CD8-positive, alpha-beta memory T cell (primary cell): ENCODE data around the gene POLR3A. TPM values are rescaled to one million over a fixed set of nuclear protein-coding genes. Genes with fewer than 3 reads are reported as not detected.

Source experiments
- CTCF ChIA-PET: fragments of 350-600 bp; sonication (Branson Sonifier 250); formaldehyde crosslinking; loops from one replicate; lab custom pipeline; 2021; ENCODE audit warnings: antibody characterized with exemption; lab: Charles Lee
- POLR2A ChIA-PET: fragments of 350-600 bp; sonication (Branson Sonifier 250); formaldehyde crosslinking; loops from one replicate; lab custom pipeline; 2021; ENCODE audit warnings: antibody characterized with exemption; lab: Charles Lee
- DNase-seq, 5 donors: peaks; one replicate each; pipeline versions ENCODE4 v3.0.0 to v3.0.0-alpha.2; 2020 to 2022; ENCODE audit warnings: mixed read lengths in 1 of 5
- H3K27ac ChIP-seq: one replicate; pipeline ENCODE4 v1.7.0; 2013; ENCODE audit warnings: low read depth, mild to moderate bottlenecking, low read length, moderate library complexity
- H3K27me3 ChIP-seq: 2 replicates; pipeline ENCODE4 v1.7.0; 2013; ENCODE audit warnings: low read length, mild to moderate bottlenecking; ENCODE audit not compliant: insufficient read depth, poor library complexity, severe bottlenecking
- H3K36me3 ChIP-seq: 2 replicates; pipeline ENCODE4 v1.7.0; 2013; ENCODE audit warnings: mild to moderate bottlenecking, low read length, moderate library complexity; ENCODE audit not compliant: insufficient read depth
- H3K4me1 ChIP-seq: 2 replicates; pipeline ENCODE4 v1.7.0; 2013; ENCODE audit warnings: mild to moderate bottlenecking, low read length, moderate library complexity; ENCODE audit not compliant: insufficient read depth
- H3K4me3 ChIP-seq: 2 replicates; pipeline ENCODE4 v1.7.0; 2013; ENCODE audit warnings: mild to moderate bottlenecking, low read length
- H3K9me3 ChIP-seq: 2 replicates; pipeline ENCODE4 v1.7.0; 2013; ENCODE audit warnings: mild to moderate bottlenecking, low read length
- H3K27ac Mint-ChIP-seq, 8 donors: one replicate each; pipeline ENCODE4 v1.8.0; 2020 to 2021; ENCODE audit warnings: mixed read lengths in 8 of 8, mild to moderate bottlenecking in 6 of 8, inconsistent platforms in 3 of 8, moderate library complexity in 3 of 8
- H3K27me3 Mint-ChIP-seq, 2 donors: one replicate each; pipeline ENCODE4 v1.8.0; 2020 to 2021; ENCODE audit warnings: mixed read lengths in 2 of 2, mild to moderate bottlenecking in 1 of 2, moderate library complexity in 1 of 2
- H3K36me3 Mint-ChIP-seq, 3 donors: one replicate each; pipeline ENCODE4 v1.8.0; 2020 to 2021; ENCODE audit warnings: mixed read lengths in 3 of 3, inconsistent platforms in 1 of 3, mild to moderate bottlenecking in 1 of 3
- H3K4me1 Mint-ChIP-seq, 3 donors: one replicate each; pipeline ENCODE4 v1.8.0; 2020 to 2021; ENCODE audit warnings: mixed read lengths in 3 of 3, inconsistent platforms in 1 of 3, mild to moderate bottlenecking in 1 of 3
- H3K4me3 Mint-ChIP-seq, 7 donors: one replicate each; pipeline ENCODE4 v1.8.0; 2020 to 2021; ENCODE audit warnings: mixed read lengths in 7 of 7, mild to moderate bottlenecking in 6 of 7, moderate library complexity in 4 of 7, inconsistent platforms in 2 of 7
- H3K9me3 Mint-ChIP-seq, 5 donors: one replicate each; pipeline ENCODE4 v1.8.0; 2020 to 2022; ENCODE audit warnings: mixed read lengths in 5 of 5, mild to moderate bottlenecking in 3 of 5, moderate library complexity in 2 of 5, inconsistent platforms in 1 of 5
- polyA plus RNA-seq: library from polyadenylated mRNA; unstranded; fragments of 300-500 nt; fragmentation: Illumina TruSeq; gene quantifications from one replicate; pipeline ENCODE4 v1.2.3, GENCODE V29; 2021
- total RNA-seq, 2 experiments: library from RNA; stranded (reverse); gene quantifications; one replicate each; pipeline ENCODE4 v1.2.3, GENCODE V29; 2021

Gene POLR3A
- total and polyA plus RNA-seq, 3 experiments from 2014 or later = 10.2 to 27.2 (median 26.0) TPM

DNA sequence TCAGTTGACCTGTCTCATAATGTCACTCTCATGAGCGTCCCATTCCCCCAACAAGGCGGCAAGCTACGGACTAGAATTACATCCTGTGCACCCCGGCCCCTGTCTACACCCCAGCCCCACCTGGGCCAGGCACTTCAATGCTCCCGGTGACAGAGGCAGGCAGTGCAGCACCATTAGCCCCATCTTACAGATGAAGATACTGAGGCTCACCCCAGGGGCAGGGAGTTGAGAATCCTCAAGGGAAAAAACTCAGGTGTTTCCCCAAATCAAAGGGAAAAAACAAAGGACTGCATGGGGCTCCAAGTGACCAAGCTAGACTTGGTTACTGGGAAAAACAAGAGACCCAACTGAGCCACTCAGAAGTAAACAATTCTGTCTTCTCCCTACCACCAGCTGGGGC lies 107.3 kb downstream of the POLR3A start:
- no peaks in the 10 kb centered on the region for H3K9me3 ChIP-seq
- H3K27ac ChIP-seq = no peak overlapping the region
- CTCF ChIA-PET = no interaction called here
- peaks cover 7 to 31% of the 10 kb centered on the region in 2 donors for H3K27me3 Mint-ChIP-seq
- POLR2A ChIA-PET = no interaction called here
- peaks cover 0 to 1% (median 0%) of the 10 kb centered on the region in 3 donors for H3K36me3 Mint-ChIP-seq
- no peaks in the 10 kb centered on the region for H3K9me3 Mint-ChIP-seq
- DNase-seq = no peak
- peaks cover 4% of the 10 kb centered on the region for H3K27me3 ChIP-seq
- H3K27ac Mint-ChIP-seq = no peak overlapping the region
- no peaks in the 10 kb centered on the region for H3K4me1 ChIP-seq
- H3K4me1 Mint-ChIP-seq = peaks cover 7 to 9% (median 7%) of the 10 kb centered on the region in 3 donors
- no peak overlapping the region for H3K4me3 Mint-ChIP-seq
- no peak overlapping the region for H3K4me3 ChIP-seq
- H3K36me3 ChIP-seq = no peaks in the 10 kb centered on the region

DNA sequence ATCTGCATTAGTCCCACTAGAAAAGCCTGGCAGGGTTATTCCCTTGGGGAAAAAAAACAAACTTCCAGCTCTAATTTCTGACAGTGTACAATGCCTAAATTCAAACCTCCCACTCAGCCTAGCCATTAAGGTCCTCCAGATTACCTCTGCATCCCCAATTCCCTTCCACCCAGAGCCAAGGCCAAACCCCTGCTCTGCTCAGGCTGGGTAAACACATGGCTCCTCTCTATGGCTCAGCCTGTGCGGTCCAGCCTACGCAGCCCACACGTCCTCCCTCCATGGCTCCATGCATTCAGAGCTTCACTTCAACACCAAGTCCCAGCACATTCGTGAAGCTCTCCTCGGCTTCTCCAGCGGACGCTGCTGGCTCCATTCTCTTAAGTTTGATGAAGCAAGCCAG lies 107.9 kb downstream of the POLR3A start:
- no peaks in the 10 kb centered on the region for H3K4me1 ChIP-seq
- Mint-ChIP-seq H3K27ac (peak overlapping the region in 2 of 8 donors; percentile 25 to 38), H3K36me3 (peaks cover 0 to 1% (median 0%) of the 10 kb centered on the region in 3 donors), H3K27me3 (peaks cover 11 to 31% of the 10 kb centered on the region in 2 donors), H3K4me3 (no peak overlapping the region), H3K9me3 (no peaks in the 10 kb centered on the region), H3K4me1 (peaks cover 7 to 9% (median 7%) of the 10 kb centered on the region in 3 donors)
- peaks cover 4% of the 10 kb centered on the region for H3K27me3 ChIP-seq
- no peaks in the 10 kb centered on the region for H3K36me3 ChIP-seq
- POLR2A ChIA-PET = no interaction called here
- no peak for DNase-seq
- no peak overlapping the region for H3K4me3 ChIP-seq
- no peaks in the 10 kb centered on the region for H3K9me3 ChIP-seq
- H3K27ac ChIP-seq = no peak overlapping the region
- CTCF ChIA-PET = no interaction called here

DNA sequence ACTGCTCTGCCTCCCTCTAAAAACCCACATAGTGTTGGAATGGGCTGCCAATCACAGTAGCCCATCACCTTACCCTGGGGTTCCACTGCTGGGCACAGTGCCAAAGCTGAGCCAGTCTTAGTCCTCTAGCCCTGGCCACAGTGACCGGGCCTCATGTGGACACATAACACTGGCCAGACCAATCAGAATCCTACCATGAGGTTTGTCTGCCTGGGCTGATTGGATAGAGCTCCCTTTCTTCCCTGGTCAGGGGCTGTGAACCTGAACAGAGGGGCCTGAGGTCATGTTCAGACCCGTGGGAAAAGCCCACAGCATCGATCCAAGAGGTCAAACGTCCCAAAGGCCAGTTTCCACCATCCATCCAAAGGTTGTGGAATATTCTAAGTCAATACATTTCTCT lies 108.8 kb downstream of the POLR3A start:
- Mint-ChIP-seq H3K4me1 (peaks cover 5 to 8% (median 6%) of the 10 kb centered on the region in 3 donors), H3K27ac (peak overlapping the region in 1 of 8 donors; percentile 1), H3K9me3 (no peaks in the 10 kb centered on the region), H3K27me3 (peaks cover 11 to 29% of the 10 kb centered on the region in 2 donors), H3K36me3 (peaks cover 0 to 1% (median 0%) of the 10 kb centered on the region in 3 donors), H3K4me3 (no peak overlapping the region)
- CTCF ChIA-PET = no interaction called here
- no peak overlapping the region for H3K27ac ChIP-seq
- H3K9me3 ChIP-seq = no peaks in the 10 kb centered on the region
- no peak for DNase-seq
- no peak overlapping the region for H3K4me3 ChIP-seq
- POLR2A ChIA-PET = no interaction called here
- H3K4me1 ChIP-seq = no peaks in the 10 kb centered on the region
- no peaks in the 10 kb centered on the region for H3K36me3 ChIP-seq
- peaks cover 2% of the 10 kb centered on the region for H3K27me3 ChIP-seq

DNA sequence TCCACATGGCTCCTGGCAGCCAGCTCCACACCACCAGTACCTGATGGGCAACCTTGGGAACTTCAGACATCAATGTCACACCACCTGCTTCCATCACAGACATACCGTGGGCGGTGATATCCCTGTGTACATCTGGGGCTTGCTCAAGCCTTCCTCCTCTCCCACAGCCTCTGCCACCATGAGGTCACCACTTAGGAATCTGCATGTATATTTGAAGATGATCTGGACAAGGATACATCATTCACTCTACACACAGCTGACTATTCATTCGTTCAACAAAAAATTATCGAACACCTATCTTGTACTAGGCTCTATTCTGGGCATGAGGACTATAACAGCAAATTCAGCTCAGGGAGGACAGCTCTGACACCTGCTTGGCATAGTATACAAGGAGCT lies 109.6 kb downstream of the POLR3A start:
- H3K36me3 Mint-ChIP-seq = peaks cover 0 to 1% (median 0%) of the 10 kb centered on the region in 3 donors
- H3K4me1 ChIP-seq = no peaks in the 10 kb centered on the region
- H3K36me3 ChIP-seq = no peaks in the 10 kb centered on the region
- POLR2A ChIA-PET = no interaction called here
- no peaks in the 10 kb centered on the region for H3K9me3 ChIP-seq
- CTCF ChIA-PET = no interaction called here
- no peak overlapping the region for H3K27ac ChIP-seq
- peaks cover 8 to 23% of the 10 kb centered on the region in 2 donors for H3K27me3 Mint-ChIP-seq
- peak overlapping the region in 1 of 8 donors; percentile 41 for H3K27ac Mint-ChIP-seq
- no peaks in the 10 kb centered on the region for H3K27me3 ChIP-seq
- no peak overlapping the region for H3K4me3 ChIP-seq
- no peaks in the 10 kb centered on the region for H3K9me3 Mint-ChIP-seq
- DNase-seq = no peak
- peaks cover 0 to 2% (median 0%) of the 10 kb centered on the region in 3 donors for H3K4me1 Mint-ChIP-seq
- no peak overlapping the region for H3K4me3 Mint-ChIP-seq

Other genes with a start within 250 kb of the POLR3A start
- 1 to 10 TPM; 1.7 to 2.1 TPM for gene DLG5, start 102.8 kb downstream of the POLR3A start, total RNA-seq
- 1.1 TPM for gene DLG5, start 102.8 kb downstream of the POLR3A start, polyA plus RNA-seq
- 1,000 to 10,000 TPM; 1,808 to 1,994 TPM for gene RPS24, start 4.3 kb upstream of the POLR3A start, total RNA-seq
- gene RPS24, start 4.3 kb upstream of the POLR3A start, polyA plus RNA-seq = 996 TPM